Fibroblast of pulmonary artery (primary cell): ENCODE results near the gene EDRF1.

Source experiments
- DNase-seq: peaks from one replicate; pipeline ENCODE4 v3.0.0-alpha.2; 2010; ENCODE audit warnings: low read depth
- H3K4me3 ChIP-seq: replicated peaks from 2 replicates; pipeline ENCODE4 v1.5.1; 2011; ENCODE audit warnings: low read depth, mild to moderate bottlenecking, control low read depth, low read length, moderate library complexity
- CTCF ChIP-seq: IDR thresholded peaks from 2 replicates; pipeline ENCODE4 v1.5.1; 2011; ENCODE audit warnings: mild to moderate bottlenecking, control low read depth, low read length, inconsistent platforms; ENCODE audit errors: missing control alignments

Gene EDRF1

GRCh38 chr10:125747417-125747816 lies 27.9 kb downstream of the EDRF1 start:
- no peak for DNase-seq
- TF ChIP-seq CTCF = no peak
- no peak overlapping the region for H3K4me3 ChIP-seq

GRCh38 chr10:125756196-125756595 lies 36.7 kb downstream of the EDRF1 start:
- no peak overlapping the region for H3K4me3 ChIP-seq
- no peak for DNase-seq
- TF ChIP-seq CTCF = no peak

GRCh38 chr10:125756853-125757487 lies 37.5 kb downstream of the EDRF1 start:
- DNase-seq = no peak
- no peak for TF ChIP-seq CTCF

GRCh38 chr10:125757742-125758141 lies 38.2 kb downstream of the EDRF1 start:
- DNase-seq = no peak
- no peak for TF ChIP-seq CTCF
- H3K4me3 ChIP-seq = no peak overlapping the region

More at GRCh38 chr10:125756853-125757487, 37.5 kb downstream of the EDRF1 start:
- no peak overlapping the region for H3K4me3 ChIP-seq

- no peak for TF ChIP-seq CTCF
- no peak for DNase-seq
- H3K4me3 ChIP-seq = no peak overlapping the region
Measured at GRCh38 chr10:125761961-125762360, 42.5 kb downstream of the EDRF1 start.

- no peak for DNase-seq
- H3K4me3 ChIP-seq = no peak overlapping the region
- TF ChIP-seq CTCF = no peak
Measured at GRCh38 chr10:125762692-125763648, 43.5 kb downstream of the EDRF1 start.
